IPS-15b (cell line): ENCODE results near the gene DCP1B.

Experiments used
- H3K27me3 ChIP-seq: one replicate; pipeline ENCODE4 v1.6.1; 2013; ENCODE audit warnings: low read length; ENCODE audit not compliant: control insufficient read depth, insufficient read depth
- H3K36me3 ChIP-seq: one replicate; pipeline ENCODE4 v1.6.1; 2013; ENCODE audit warnings: low read length; ENCODE audit not compliant: control insufficient read depth, insufficient read depth
- H3K4me1 ChIP-seq: one replicate; pipeline ENCODE4 v1.6.1; 2013; ENCODE audit warnings: mild to moderate bottlenecking, low read length; ENCODE audit not compliant: control insufficient read depth, insufficient read depth
- H3K4me3 ChIP-seq: one replicate; pipeline ENCODE4 v1.5.1; 2013; ENCODE audit warnings: low read depth, low read length
- H3K9ac ChIP-seq: one replicate; pipeline ENCODE4 v1.6.1; 2013; ENCODE audit warnings: low read depth, mild to moderate bottlenecking, low read length
- H3K9me3 ChIP-seq: one replicate; pipeline ENCODE4 v1.6.1; 2013; ENCODE audit warnings: mild to moderate bottlenecking, low read length; ENCODE audit not compliant: control insufficient read depth, insufficient read depth

The DCP1B gene

GRCh38 chr12:1912580-1913376, 91.5 kb downstream of the DCP1B start:
- Histone ChIP-seq H3K36me3 (no peaks in the 10 kb centered on the region), H3K27me3 (no peaks in the 10 kb centered on the region), H3K9ac (no peak overlapping the region), H3K9me3 (no peaks in the 10 kb centered on the region), H3K4me1 (no peaks in the 10 kb centered on the region), H3K4me3 (no peak overlapping the region)

- Histone ChIP-seq H3K4me1 (no peaks in the 10 kb centered on the region), H3K4me3 (no peak overlapping the region), H3K9me3 (no peaks in the 10 kb centered on the region), H3K36me3 (no peaks in the 10 kb centered on the region), H3K9ac (no peak overlapping the region), H3K27me3 (no peaks in the 10 kb centered on the region)
Measured at GRCh38 chr12:1911598-1912575, 92.4 kb downstream of the DCP1B start.

GRCh38 chr12:1910468-1910867, 93.8 kb downstream of the DCP1B start:
- H3K27me3 ChIP-seq = no peaks in the 10 kb centered on the region
- H3K4me1 ChIP-seq = no peaks in the 10 kb centered on the region

GRCh38 chr12:1908758-1909157, 95.5 kb downstream of the DCP1B start:
- no peaks in the 10 kb centered on the region for H3K9me3 ChIP-seq
- no peaks in the 10 kb centered on the region for H3K4me1 ChIP-seq
- no peaks in the 10 kb centered on the region for H3K27me3 ChIP-seq
- no peaks in the 10 kb centered on the region for H3K36me3 ChIP-seq
- no peak overlapping the region for H3K4me3 ChIP-seq
- no peak overlapping the region for H3K9ac ChIP-seq

More at GRCh38 chr12:1910468-1910867, 93.8 kb downstream of the DCP1B start:
- Histone ChIP-seq H3K9me3 (no peaks in the 10 kb centered on the region), H3K4me3 (no peak overlapping the region), H3K9ac (no peak overlapping the region), H3K36me3 (no peaks in the 10 kb centered on the region)

GRCh38 chr12:1907652-1908611, 96.3 kb downstream of the DCP1B start:
- Histone ChIP-seq H3K9me3 (no peaks in the 10 kb centered on the region), H3K4me3 (no peak overlapping the region), H3K9ac (no peak overlapping the region), H3K36me3 (no peaks in the 10 kb centered on the region), H3K27me3 (no peaks in the 10 kb centered on the region), H3K4me1 (no peaks in the 10 kb centered on the region)

- Histone ChIP-seq H3K4me1 (no peaks in the 10 kb centered on the region), H3K36me3 (no peaks in the 10 kb centered on the region), H3K27me3 (no peaks in the 10 kb centered on the region), H3K4me3 (no peak overlapping the region), H3K9ac (no peak overlapping the region), H3K9me3 (no peaks in the 10 kb centered on the region)
Measured at GRCh38 chr12:1906579-1906978, 97.7 kb downstream of the DCP1B start.

- no peaks in the 10 kb centered on the region for H3K36me3 ChIP-seq
- no peak overlapping the region for H3K9ac ChIP-seq
- no peaks in the 10 kb centered on the region for H3K27me3 ChIP-seq
- no peak overlapping the region for H3K4me3 ChIP-seq
- H3K4me1 ChIP-seq = no peaks in the 10 kb centered on the region
- no peaks in the 10 kb centered on the region for H3K9me3 ChIP-seq
Measured at GRCh38 chr12:1904875-1905274, 99.4 kb downstream of the DCP1B start.

- Histone ChIP-seq H3K4me3 (no peak overlapping the region), H3K9me3 (no peaks in the 10 kb centered on the region), H3K9ac (no peak overlapping the region), H3K4me1 (no peaks in the 10 kb centered on the region), H3K36me3 (no peaks in the 10 kb centered on the region), H3K27me3 (no peaks in the 10 kb centered on the region)
Measured at GRCh38 chr12:1896964-1897363, 107.3 kb downstream of the DCP1B start.
